ENCODE data around the gene REELD1.
A peak's percentile ranks its signal among the peaks of the same experiment; 100 is the strongest.

The REELD1 gene

GRCh38 chr4:146229406-146229805 is 15.1 kb downstream of the REELD1 start:
- DNase-seq, result no peak

- DNase-seq, result no peak
These were observed 17.9 kb downstream of the REELD1 start for GRCh38 chr4:146232131-146232722.

- no peak for DNase-seq
These were observed 21.4 kb downstream of the REELD1 start for GRCh38 chr4:146235654-146236177.

- DNase-seq, result no peak
These were observed 21.9 kb downstream of the REELD1 start for GRCh38 chr4:146236216-146236615.

GRCh38 chr4:146237092-146237491 is 22.8 kb downstream of the REELD1 start:
- no peak for DNase-seq

GRCh38 chr4:146238107-146238506 is 23.8 kb downstream of the REELD1 start:
- no peak for DNase-seq

- DNase-seq, result peak; percentile 56 to 72
These were observed 29.0 kb downstream of the REELD1 start for GRCh38 chr4:146243141-146243882.

- no peak for DNase-seq
These were observed 29.5 kb downstream of the REELD1 start for GRCh38 chr4:146243883-146244277.

GRCh38 chr4:146244496-146244895 is 30.2 kb downstream of the REELD1 start:
- DNase-seq, result no peak

- no peak for DNase-seq
These were observed 30.9 kb downstream of the REELD1 start for GRCh38 chr4:146245246-146245645.

GRCh38 chr4:146245850-146246249 is 31.5 kb downstream of the REELD1 start:
- DNase-seq, result no peak

GRCh38 chr4:146246381-146246780 is 32.0 kb downstream of the REELD1 start:
- DNase-seq, result no peak

- DNase-seq, result no peak
These were observed 33.0 kb downstream of the REELD1 start for GRCh38 chr4:146247356-146247755.

- no peak for DNase-seq
These were observed 38.8 kb downstream of the REELD1 start for GRCh38 chr4:146252969-146253611.

- no peak for DNase-seq
These were observed 41.1 kb downstream of the REELD1 start for GRCh38 chr4:146255463-146255862.

GRCh38 chr4:146255874-146256273 is 41.5 kb downstream of the REELD1 start:
- no peak for DNase-seq

GRCh38 chr4:146256328-146256727 is 42.0 kb downstream of the REELD1 start:
- no peak for DNase-seq

- no peak for DNase-seq
These were observed 43.2 kb downstream of the REELD1 start for GRCh38 chr4:146257511-146257910.

- no peak for DNase-seq
These were observed 46.2 kb downstream of the REELD1 start for GRCh38 chr4:146260521-146260920.

- no peak for DNase-seq
These were observed 46.7 kb downstream of the REELD1 start for GRCh38 chr4:146261041-146261440.

- no peak for DNase-seq
These were observed 49.5 kb downstream of the REELD1 start for GRCh38 chr4:146263793-146264192.

GRCh38 chr4:146265950-146266490 is 51.7 kb downstream of the REELD1 start:
- no peak for DNase-seq

- no peak for DNase-seq
These were observed 53.5 kb downstream of the REELD1 start for GRCh38 chr4:146267826-146268225.

GRCh38 chr4:146269228-146269653 is 54.9 kb downstream of the REELD1 start:
- no peak for DNase-seq

Data from stimulated activated CD4-positive, alpha-beta T cell treated with anti-CD3 and anti-CD28 coated beads, Interleukin-4, amount 100 ng/mL, for 4 hours (primary cell).